ENCODE data around the gene PKDREJ.

GRCh38 chr22:46242076-46242475 is 21.1 kb downstream of the PKDREJ start:
- no peak for TF ChIP-seq CTCF (IDR thresholded peaks at IDR 0.05)
- no peak for TF ChIP-seq POLR2A (IDR thresholded peaks at IDR 0.05)
